SK-N-SH (cell line): ENCODE measurements around the gene SPP2. TPM values are rescaled to one million over a fixed set of nuclear protein-coding genes. Genes with fewer than 3 reads are reported as not detected.

Experiments used
- CTCF ChIA-PET: fragments of 300-600, 350-600 bp; formaldehyde crosslinking; extraction: SDS; loops from one replicate; lab custom pipeline; 2021; lab: Yijun Ruan, JAX
- POLR2A ChIA-PET: fragments of 350-600 bp; sonication (Branson Sonifier 250); formaldehyde crosslinking; extraction: SDS; loops from one replicate; lab custom pipeline; 2020; ENCODE audit warnings: antibody characterized with exemption, inconsistent platforms; lab: Yijun Ruan, JAX
- DNase-seq: peaks from one replicate; pipeline ENCODE4 v3.0.0; 2012
- H2AFZ ChIP-seq: fragments of 200-600 bp; sonication (generic); 2 replicates; pipeline ENCODE4 v1.8.1; 2016; ENCODE audit warnings: antibody characterized with exemption, mild to moderate bottlenecking, low read depth
- H3F3A ChIP-seq: fragments of 200-600 bp; sonication (generic); replicated peaks from 2 replicates; pipeline ENCODE3; 2016; ENCODE audit warnings: antibody characterized with exemption, mild to moderate bottlenecking; ENCODE audit not compliant: insufficient read depth
- H3K27ac ChIP-seq, 2 experiments: fragments of 200-500 bp in 1 of 2; fragments of 200-600 bp in 1 of 2; sonication (Bioruptor generic) in 1 of 2; sonication (generic), shearing (Covaris generic) in 1 of 2; 2 replicates each; pipeline versions ENCODE4 v1.5.1 to v1.6.1; 2014 to 2016; ENCODE audit warnings: low read depth in 2 of 2, inconsistent platforms in 1 of 2, low read length in 1 of 2, mild to moderate bottlenecking in 1 of 2, mixed read lengths in 1 of 2
- H3K27me3 ChIP-seq: fragments of 200-600 bp; sonication (generic), shearing (Covaris generic); 2 replicates; pipeline ENCODE4 v1.6.1; 2016; ENCODE audit warnings: mixed run types; ENCODE audit not compliant: insufficient read depth
- H3K36me3 ChIP-seq, 2 experiments: fragments of 200-500 bp in 1 of 2; fragments of 200-600 bp in 1 of 2; sonication (Bioruptor generic) in 1 of 2; sonication (generic) in 1 of 2; replicated peaks in 1 of 2; 2 replicates each; pipeline versions ENCODE3 to v1.5.1; 2014 to 2016; ENCODE audit warnings: low read length in 1 of 2, mild to moderate bottlenecking in 1 of 2; ENCODE audit not compliant: insufficient read depth in 2 of 2, control insufficient read depth in 1 of 2
- H3K4me1 ChIP-seq, 2 experiments: fragments of 200-500 bp in 1 of 2; fragments of 200-600 bp in 1 of 2; sonication (Bioruptor generic) in 1 of 2; sonication (generic), shearing (Covaris generic) in 1 of 2; 2 replicates each; pipeline versions ENCODE4 v1.5.1 to v1.6.1; 2014 to 2016; ENCODE audit warnings: low read depth in 1 of 2, low read length in 1 of 2, mixed run types in 1 of 2; ENCODE audit not compliant: insufficient read depth in 2 of 2, control insufficient read depth in 1 of 2
- H3K4me2 ChIP-seq: fragments of 200-600 bp; sonication (generic), shearing (Covaris generic); 2 replicates; pipeline ENCODE4 v1.6.1; 2017; ENCODE audit warnings: mixed run types
- H3K4me3 ChIP-seq, 2 experiments: fragments of 200-500 bp in 1 of 2; fragments of 200-600 bp in 1 of 2; sonication (Bioruptor generic) in 1 of 2; sonication (generic), shearing (Covaris generic) in 1 of 2; 2 replicates each; pipeline versions ENCODE4 v1.5.1 to v1.8.1; 2014 to 2016; ENCODE audit warnings: low read depth in 2 of 2, inconsistent platforms in 1 of 2, low read length in 1 of 2, mild to moderate bottlenecking in 1 of 2, mixed read lengths in 1 of 2, moderate library complexity in 1 of 2
- H3K79me2 ChIP-seq: fragments of 200-600 bp; sonication (generic); 2 replicates; pipeline ENCODE4 v1.8.1; 2017; ENCODE audit warnings: mild to moderate bottlenecking; ENCODE audit not compliant: insufficient read depth
- H3K9ac ChIP-seq: fragments of 200-600 bp; sonication (generic); 2 replicates; pipeline ENCODE4 v1.6.1; 2017; ENCODE audit warnings: mixed run types
- H3K9me2 ChIP-seq: fragments of 200-600 bp; sonication (generic); 2 replicates; pipeline ENCODE4 v1.6.1; 2017; ENCODE audit warnings: mixed run types
- H3K9me3 ChIP-seq: fragments of 200-600 bp; sonication (generic); 2 replicates; pipeline ENCODE4 v1.6.1; 2017; ENCODE audit warnings: mixed run types, mild to moderate bottlenecking, moderate library complexity
- H4K20me1 ChIP-seq: fragments of 200-600 bp; sonication (generic); 2 replicates; pipeline ENCODE4 v1.6.1; 2017; ENCODE audit warnings: mild to moderate bottlenecking, mixed run types; ENCODE audit not compliant: insufficient read depth
- CHD2 ChIP-seq: fragments of 150-350 bp; IDR thresholded peaks from 2 replicates; pipeline ENCODE4 v1.6.1; 2018; ENCODE audit warnings: low read length; ENCODE audit not compliant: partially characterized antibody
- CTCF ChIP-seq: fragments of 200-600 bp; sonication (generic); IDR thresholded peaks from 2 replicates; pipeline ENCODE4 v1.6.1; 2017; ENCODE audit warnings: antibody characterized with exemption, mild to moderate bottlenecking, moderate library complexity
- ELF1 ChIP-seq: IDR thresholded peaks from 2 replicates; pipeline ENCODE4 v1.4.0; 2012
- EZH2phosphoT487 ChIP-seq: fragments of 200-600 bp; sonication (generic); IDR thresholded peaks from 2 replicates; pipeline ENCODE4 v1.6.1; 2017; ENCODE audit warnings: low read depth, mixed run types, mild to moderate bottlenecking, antibody characterized with exemption, moderate library complexity, borderline replicate concordance
- FOSL2 ChIP-seq: IDR thresholded peaks from 2 replicates; pipeline ENCODE4 v1.4.0; 2012; ENCODE audit warnings: low read depth, mild to moderate bottlenecking, moderate library complexity, borderline replicate concordance
- FOXJ3 ChIP-seq: sonication (generic); formaldehyde crosslinking; IDR thresholded peaks from 2 replicates; pipeline ENCODE4 v1.5.1; 2020; ENCODE audit warnings: mild to moderate bottlenecking, missing genetic modification reagents
- FOXM1 ChIP-seq: IDR thresholded peaks from 2 replicates; pipeline ENCODE4 v1.4.0; 2012; ENCODE audit warnings: low read depth, mild to moderate bottlenecking
- GABPA ChIP-seq: IDR thresholded peaks from 2 replicates; pipeline ENCODE4 v1.4.0; 2012; ENCODE audit warnings: low read depth, mild to moderate bottlenecking
- GATA2 ChIP-seq: sonication (generic); formaldehyde crosslinking; IDR thresholded peaks from 2 replicates; pipeline ENCODE4 v1.5.0; 2020; ENCODE audit warnings: mild to moderate bottlenecking, missing genetic modification reagents
- NFIC ChIP-seq: IDR thresholded peaks from 2 replicates; pipeline ENCODE4 v1.4.0; 2012; ENCODE audit warnings: borderline replicate concordance
- POLR2AphosphoS5 ChIP-seq: IDR thresholded peaks from 2 replicates; pipeline ENCODE4 v1.6.1; 2012; ENCODE audit warnings: low read depth, low read length
- RFX5 ChIP-seq: IDR thresholded peaks from 2 replicates; pipeline ENCODE4 v1.6.1; 2012; ENCODE audit warnings: mild to moderate bottlenecking, improper control_type of control experiment, low read length
- RXRA ChIP-seq: IDR thresholded peaks from 2 replicates; pipeline ENCODE4 v1.4.0; 2012; ENCODE audit warnings: low read depth, mild to moderate bottlenecking, borderline replicate concordance
- TCF12 ChIP-seq: IDR thresholded peaks from 2 replicates; pipeline ENCODE4 v1.4.0; 2012
- TEAD4 ChIP-seq: IDR thresholded peaks from 2 replicates; pipeline ENCODE4 v1.4.0; 2012; ENCODE audit warnings: mild to moderate bottlenecking, borderline replicate concordance; ENCODE audit not compliant: insufficient read depth
- USF1 ChIP-seq: IDR thresholded peaks from 2 replicates; pipeline ENCODE4 v1.4.0; 2012; ENCODE audit warnings: low read depth, borderline replicate concordance
- USF2 ChIP-seq: fragments of 150-350 bp; IDR thresholded peaks from 2 replicates; pipeline ENCODE4 v1.6.1; 2017; ENCODE audit warnings: antibody characterized with exemption, low read length, low read depth, borderline replicate concordance
- YY1 ChIP-seq: IDR thresholded peaks from 2 replicates; pipeline ENCODE4 v1.4.0; 2012; ENCODE audit warnings: low read depth, mild to moderate bottlenecking
- WGBS: methylation state at CpG from one replicate; pipeline ENCODE4 v1.1.6; 2017; ENCODE audit warnings: low lambda C conversion rate; 5-methylcytosine and 5-hydroxymethylcytosine counted together
- polyA plus RNA-seq, 3 experiments: library from polyadenylated mRNA; depleted of rRNA; stranded (reverse); fragments of >200 nt; gene quantifications; 2 replicates each; pipeline ENCODE4 v1.2.3, GENCODE V29; 2012
- TF ChIP-seq, protein P1 (sequence below): fragments of 150-350 bp; IDR thresholded peaks from 2 replicates; pipeline ENCODE4 v1.6.1; 2016; ENCODE audit warnings: mild to moderate bottlenecking, low read depth, low read length
- TF ChIP-seq, protein P2 (sequence below): IDR thresholded peaks from 2 replicates; pipeline ENCODE4 v1.6.1; 2012; ENCODE audit warnings: mild to moderate bottlenecking, low read depth, low read length, moderate library complexity

The SPP2 gene
- polyA plus RNA-seq, 1 of the 3 experiments (the other 2 are of a cell fraction) = 0.30 TPM

GRCh38 chr2:234015861-234016260, 34.6 kb upstream of the SPP2 start (continued):
- no peak for TF ChIP-seq USF1
- TF ChIP-seq EZH2phosphoT487 = no peak
- no peak for TF ChIP-seq GATA2
- TF ChIP-seq RXRA = no peak
- no peak for TF ChIP-seq FOSL2

DNA sequence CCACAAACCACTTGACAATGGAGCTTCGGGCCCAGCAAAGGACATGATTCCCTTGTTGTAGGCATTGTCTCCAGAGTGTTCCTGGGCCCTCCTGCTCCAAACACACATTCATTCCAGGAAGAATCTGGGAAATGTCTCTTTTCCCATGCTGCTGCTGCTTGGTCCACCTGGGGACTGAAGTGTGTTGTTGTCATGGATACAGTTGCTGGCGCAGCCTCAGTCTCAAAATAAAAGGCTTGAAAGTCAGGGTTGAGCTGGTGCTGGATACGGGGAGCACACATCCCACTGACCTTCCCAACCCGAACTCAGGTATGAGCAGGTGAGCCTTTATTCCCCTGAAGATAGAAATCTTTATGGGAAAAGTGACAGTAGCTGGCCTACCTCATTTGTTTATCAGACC, 30.6 kb upstream of the SPP2 start:
- TF ChIP-seq, protein P1, sequence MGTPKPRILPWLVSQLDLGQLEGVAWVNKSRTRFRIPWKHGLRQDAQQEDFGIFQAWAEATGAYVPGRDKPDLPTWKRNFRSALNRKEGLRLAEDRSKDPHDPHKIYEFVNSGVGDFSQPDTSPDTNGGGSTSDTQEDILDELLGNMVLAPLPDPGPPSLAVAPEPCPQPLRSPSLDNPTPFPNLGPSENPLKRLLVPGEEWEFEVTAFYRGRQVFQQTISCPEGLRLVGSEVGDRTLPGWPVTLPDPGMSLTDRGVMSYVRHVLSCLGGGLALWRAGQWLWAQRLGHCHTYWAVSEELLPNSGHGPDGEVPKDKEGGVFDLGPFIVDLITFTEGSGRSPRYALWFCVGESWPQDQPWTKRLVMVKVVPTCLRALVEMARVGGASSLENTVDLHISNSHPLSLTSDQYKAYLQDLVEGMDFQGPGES = no peak
- TF ChIP-seq ELF1 (no peak), GABPA (no peak), TCF12 (no peak), USF2 (no peak), RXRA (no peak), RFX5 (no peak), FOSL2 (no peak), CHD2 (no peak), NFIC (no peak), GATA2 (no peak), POLR2AphosphoS5 (no peak), YY1 (no peak), CTCF (no peak), FOXJ3 (no peak), FOXM1 (no peak), TEAD4 (no peak), EZH2phosphoT487 (no peak)
- TF ChIP-seq, protein P2, sequence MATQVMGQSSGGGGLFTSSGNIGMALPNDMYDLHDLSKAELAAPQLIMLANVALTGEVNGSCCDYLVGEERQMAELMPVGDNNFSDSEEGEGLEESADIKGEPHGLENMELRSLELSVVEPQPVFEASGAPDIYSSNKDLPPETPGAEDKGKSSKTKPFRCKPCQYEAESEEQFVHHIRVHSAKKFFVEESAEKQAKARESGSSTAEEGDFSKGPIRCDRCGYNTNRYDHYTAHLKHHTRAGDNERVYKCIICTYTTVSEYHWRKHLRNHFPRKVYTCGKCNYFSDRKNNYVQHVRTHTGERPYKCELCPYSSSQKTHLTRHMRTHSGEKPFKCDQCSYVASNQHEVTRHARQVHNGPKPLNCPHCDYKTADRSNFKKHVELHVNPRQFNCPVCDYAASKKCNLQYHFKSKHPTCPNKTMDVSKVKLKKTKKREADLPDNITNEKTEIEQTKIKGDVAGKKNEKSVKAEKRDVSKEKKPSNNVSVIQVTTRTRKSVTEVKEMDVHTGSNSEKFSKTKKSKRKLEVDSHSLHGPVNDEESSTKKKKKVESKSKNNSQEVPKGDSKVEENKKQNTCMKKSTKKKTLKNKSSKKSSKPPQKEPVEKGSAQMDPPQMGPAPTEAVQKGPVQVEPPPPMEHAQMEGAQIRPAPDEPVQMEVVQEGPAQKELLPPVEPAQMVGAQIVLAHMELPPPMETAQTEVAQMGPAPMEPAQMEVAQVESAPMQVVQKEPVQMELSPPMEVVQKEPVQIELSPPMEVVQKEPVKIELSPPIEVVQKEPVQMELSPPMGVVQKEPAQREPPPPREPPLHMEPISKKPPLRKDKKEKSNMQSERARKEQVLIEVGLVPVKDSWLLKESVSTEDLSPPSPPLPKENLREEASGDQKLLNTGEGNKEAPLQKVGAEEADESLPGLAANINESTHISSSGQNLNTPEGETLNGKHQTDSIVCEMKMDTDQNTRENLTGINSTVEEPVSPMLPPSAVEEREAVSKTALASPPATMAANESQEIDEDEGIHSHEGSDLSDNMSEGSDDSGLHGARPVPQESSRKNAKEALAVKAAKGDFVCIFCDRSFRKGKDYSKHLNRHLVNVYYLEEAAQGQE = no peak
- Histone ChIP-seq H3K9me2 (no peaks in the 10 kb centered on the region), H2AFZ (no peak overlapping the region), H3K4me1 (no peaks in the 10 kb centered on the region), H3K9ac (no peak overlapping the region), H3K9me3 (no peaks in the 10 kb centered on the region), H3K27me3 (no peaks in the 10 kb centered on the region), H4K20me1 (no peaks in the 10 kb centered on the region), H3K36me3 (no peaks in the 10 kb centered on the region), H3K4me3 (no peak overlapping the region), H3K4me2 (no peak overlapping the region), H3K79me2 (no peaks in the 10 kb centered on the region), H3K27ac (no peak overlapping the region), H3F3A (no peaks in the 10 kb centered on the region)
- CTCF ChIA-PET = no interaction called here
- POLR2A ChIA-PET = no interaction called here
- 89% methylated on average over 4 of the region's 4 CpGs for WGBS
- no peak for DNase-seq
